Urothelium cell line (cell line): ENCODE data around the gene CDK18.
A peak's percentile ranks its signal among the peaks of the same experiment; 100 is the strongest.

ENCODE experiments used
- DNase-seq: peaks from one replicate; pipeline ENCODE4 v3.0.0; 2011; ENCODE audit warnings: low spot score, mixed read lengths
- FAIRE-seq: peaks from 2 replicates; lab custom pipeline; 2011; peaks lifted over from hg19 to GRCh38; lab: Jason Lieb, UNC

CDK18 gene

DNA sequence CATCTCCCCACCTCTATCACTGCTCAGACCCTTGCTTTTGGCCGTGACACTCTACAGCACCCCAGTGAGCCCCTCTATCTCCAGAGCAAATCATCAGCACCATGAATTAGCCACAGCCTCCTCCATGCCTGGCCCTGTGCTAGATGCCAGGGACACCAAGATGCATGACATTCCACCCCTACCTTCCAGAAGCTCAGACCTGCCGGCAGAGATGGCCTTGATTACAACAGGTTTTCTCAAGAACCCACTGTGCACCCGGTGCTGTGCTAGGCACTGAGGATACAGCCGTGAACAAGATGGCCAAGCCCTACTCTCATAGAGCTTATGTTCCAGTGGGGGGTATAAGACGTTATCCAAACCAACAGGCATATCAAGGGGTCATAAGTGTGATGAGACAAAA, 30.6 kb downstream of the CDK18 start:
- DNase-seq (no peak), FAIRE-seq (no peak)

DNA sequence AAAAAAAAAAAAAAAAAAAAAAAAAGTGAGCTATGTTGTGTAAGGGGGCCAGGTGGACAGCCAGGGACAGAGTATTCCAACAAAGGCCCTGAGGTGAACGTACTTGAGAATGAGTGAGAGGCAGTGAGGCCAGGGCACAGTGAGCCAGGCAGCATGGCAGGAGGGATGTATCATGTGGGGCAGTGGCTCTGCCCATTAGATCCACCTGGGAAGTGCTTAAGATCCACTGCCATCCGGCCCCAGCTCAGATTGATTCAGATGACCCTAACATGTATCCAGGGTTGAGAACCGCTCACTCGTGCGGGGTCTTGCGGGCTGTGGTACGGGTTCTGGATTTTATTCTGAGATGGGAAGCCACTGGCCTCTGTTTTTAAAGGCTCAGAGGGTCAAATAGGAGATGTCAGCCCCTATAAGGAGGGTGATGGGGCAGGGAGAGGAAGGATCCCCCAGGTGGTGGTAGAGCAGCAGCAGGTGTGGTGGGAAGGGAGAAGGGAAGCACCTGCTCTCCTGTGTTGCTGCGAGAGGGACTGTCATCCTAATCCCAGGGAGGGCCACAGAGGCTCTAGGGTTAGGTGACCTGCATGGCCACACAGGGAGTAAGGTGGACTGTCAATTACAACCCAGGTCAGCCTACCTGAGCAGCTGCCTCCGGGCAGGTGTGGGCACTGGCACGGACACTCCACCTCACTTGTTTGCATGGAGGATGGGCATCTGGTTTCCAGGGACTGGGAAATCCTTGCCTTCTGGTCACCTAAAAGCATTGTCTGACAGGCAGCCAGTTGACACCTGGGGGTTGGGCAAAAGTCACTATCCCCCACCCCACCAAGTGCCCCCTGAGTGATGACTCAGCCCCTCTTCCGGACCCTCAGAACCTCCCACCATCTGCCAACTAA, 31.6 kb downstream of the CDK18 start:
- FAIRE-seq (no peak), DNase-seq (no peak)

DNA sequence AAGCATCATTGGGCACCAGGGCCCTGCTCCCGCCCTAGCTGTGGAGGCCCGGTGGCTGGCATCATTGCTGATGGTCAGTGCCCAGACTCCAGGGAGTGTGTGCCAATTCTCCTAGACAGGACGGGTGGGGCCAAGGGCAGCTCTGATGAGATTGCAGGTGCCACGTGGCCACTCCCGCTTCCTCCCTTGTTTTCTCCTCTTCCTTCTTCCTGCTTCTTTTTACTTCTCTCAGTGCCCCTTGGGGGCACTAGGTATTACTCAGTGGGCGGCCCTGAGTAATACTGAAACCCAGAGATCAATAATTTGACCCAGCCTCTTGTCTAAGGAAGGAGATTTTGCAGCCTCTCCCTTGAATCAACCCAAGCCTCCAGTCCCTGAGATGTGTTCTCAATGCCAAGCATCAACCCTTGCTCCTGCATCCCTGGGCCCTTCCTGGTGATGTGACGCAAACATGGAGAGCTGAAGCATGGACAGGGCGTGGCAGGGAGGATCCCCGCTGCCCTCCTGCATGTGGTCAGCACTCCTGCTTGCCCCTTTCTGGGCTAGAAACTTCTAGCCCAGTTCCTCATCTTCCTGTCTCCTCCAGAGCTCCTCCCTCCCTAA, 32.4 kb downstream of the CDK18 start:
- DNase-seq (no peak), FAIRE-seq (no peak)

DNA sequence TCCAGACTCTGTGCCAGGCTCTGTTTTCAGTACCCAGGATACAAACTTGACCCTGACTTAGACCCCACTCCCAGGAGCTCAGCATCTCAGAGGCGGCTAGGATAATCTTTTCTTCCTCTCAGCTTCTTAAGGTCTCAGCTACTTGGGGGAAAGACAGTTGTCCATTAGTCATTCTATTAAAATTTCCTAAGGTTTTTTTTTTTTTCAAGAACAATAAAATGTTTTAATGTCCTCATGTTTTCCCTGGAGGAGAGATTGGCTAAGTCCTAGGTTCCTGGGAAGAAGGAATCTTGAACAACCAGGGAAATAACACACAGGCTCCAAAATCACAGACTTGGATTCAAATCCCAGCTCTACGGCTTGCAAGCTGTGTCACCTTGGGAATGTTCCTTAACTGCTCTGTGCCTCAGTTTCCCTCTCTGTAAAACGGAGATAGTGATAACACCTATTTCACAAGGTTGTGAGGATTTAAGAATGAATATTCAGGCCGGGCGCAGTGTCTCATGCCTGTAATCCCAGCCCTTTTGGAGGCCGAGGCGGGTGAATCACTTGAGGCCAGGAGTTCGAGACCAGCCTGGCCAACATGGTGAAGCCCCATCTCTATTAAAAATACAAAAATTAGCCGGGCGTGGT, 33.0 kb downstream of the CDK18 start:
- FAIRE-seq (no peak), DNase-seq (no peak)

DNA sequence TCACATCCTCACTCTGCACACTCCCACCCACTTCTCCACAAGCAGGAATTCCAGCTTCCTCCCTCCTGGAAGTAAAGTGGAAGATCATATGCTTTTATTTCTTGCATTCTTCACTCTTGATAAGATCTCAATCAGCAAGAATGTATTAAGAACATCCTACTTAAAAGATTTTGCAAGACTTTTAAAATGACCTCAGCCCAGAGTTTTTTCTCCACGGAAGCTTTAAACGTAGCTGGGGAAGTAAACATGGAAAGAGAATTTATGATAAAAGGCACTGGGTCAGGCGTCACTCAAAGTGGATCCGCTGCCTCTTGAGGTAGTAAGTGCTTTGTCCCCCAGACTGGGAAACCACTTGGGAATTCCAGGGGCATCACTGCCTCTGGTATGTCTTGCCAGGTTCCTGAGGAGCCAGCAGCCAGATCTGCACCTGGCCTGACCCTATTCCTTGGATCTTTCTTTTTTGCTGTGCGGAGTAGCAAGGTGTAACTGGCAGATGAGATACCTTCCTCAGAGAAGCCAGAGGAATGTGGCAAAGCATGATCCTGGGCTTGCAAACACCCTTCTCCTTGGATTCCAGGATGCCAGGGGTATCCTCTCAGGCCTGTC, 33.9 kb downstream of the CDK18 start:
- FAIRE-seq, result no peak

DNA sequence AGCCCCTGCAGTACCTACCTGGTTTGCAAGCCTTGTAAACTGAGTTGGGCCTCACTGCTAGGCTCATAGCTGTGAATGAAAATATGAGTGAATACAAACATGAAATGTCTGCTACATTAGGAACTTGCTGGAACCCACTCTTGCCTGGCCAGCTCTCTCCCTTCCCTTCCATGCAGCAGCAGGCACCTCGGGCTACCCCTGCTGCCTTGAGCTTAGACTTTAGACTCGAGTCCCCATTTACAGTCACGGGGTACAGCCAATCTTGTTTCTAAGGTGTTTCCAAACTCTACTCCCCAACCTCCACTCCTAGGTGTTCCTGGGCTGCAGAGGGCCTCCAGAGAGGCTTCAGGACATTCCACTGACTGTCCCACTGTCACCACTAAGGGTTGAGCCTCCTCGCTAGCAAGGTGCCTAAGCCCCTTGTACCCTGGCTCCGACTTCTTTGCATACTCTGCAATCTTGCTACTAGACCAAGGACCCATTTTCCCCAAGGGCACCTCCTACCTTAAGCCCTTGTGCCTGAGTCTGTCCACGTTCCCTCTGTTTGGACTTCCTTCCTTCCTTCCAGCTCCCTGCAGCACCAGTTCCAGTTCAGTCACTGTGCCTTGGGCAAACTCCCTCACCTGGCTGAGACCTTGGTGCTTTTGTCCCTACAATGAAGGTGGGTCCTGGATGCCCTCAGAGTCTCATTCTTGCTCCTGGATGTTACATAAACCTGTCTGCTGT, 36.9 kb downstream of the CDK18 start:
- no peak for DNase-seq
- FAIRE-seq, result no peak

More for the DNA sequence above, 33.9 kb downstream of the CDK18 start:
- no peak for DNase-seq

DNA sequence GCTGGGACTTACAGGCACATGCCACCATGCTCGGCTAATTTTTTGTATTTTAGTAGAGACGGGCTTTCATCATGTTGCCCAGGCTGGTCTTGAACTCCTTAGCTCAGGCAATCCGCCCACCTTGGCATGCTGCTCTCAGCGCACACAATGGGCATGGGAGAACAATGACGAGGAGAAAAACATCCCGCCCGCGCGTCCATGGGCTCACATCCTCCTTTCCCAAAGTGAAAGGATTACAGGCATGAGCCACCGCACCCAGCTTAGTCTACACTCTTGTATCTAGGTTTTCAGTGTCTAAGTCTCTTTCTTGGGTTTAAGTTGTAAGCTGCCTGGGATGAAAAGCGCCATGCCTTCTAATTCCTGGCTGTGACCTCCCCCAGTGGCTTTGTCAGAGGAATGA, 37.9 kb downstream of the CDK18 start:
- DNase-seq (no peak), FAIRE-seq (no peak)

DNA sequence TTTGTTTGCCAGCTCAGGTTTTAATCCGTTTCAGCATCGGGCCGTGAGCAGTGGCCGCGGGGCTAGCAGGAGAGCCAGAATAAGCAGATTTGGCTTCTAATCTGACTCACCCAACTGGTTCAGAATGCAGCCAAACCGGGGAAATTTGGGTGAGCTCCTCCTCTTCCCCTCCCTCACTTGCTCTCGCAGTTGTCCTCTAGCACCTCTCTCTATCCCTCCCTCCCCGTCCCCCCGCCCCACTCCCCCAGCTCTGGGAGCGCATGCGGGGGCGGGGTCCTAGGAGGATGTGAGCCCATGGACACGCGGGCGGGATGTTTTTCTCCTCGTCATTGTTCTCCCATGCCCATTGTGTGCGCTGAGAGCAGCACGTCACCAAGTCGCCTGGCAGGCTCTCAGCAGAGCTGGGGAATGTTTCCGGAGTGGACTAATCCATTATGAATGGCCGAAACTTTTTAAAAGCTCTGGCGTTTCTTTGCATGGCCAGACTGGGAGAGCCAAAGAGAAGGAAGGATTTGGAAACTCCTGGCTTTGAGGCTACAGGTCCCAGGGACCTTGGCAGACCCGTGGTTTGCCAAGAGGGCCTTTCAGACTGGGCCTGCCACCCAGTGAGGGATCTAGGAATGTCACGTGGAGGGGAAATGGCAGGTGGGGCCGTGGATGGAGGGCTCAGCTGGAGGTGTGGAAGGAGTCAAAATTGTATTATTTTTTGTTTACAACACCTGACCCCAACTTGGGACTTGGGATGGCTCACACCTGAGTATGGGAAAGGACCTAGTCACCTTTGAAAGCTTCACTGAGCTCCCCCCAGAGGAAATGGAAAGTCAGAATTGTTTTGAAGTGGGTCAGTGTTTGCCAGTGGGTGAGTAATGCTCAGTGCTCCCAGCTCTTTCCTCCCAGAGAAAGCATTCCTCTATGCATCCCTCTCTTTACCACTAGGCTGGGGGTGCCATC, 39.2 kb downstream of the CDK18 start:
- no peak for FAIRE-seq

DNA sequence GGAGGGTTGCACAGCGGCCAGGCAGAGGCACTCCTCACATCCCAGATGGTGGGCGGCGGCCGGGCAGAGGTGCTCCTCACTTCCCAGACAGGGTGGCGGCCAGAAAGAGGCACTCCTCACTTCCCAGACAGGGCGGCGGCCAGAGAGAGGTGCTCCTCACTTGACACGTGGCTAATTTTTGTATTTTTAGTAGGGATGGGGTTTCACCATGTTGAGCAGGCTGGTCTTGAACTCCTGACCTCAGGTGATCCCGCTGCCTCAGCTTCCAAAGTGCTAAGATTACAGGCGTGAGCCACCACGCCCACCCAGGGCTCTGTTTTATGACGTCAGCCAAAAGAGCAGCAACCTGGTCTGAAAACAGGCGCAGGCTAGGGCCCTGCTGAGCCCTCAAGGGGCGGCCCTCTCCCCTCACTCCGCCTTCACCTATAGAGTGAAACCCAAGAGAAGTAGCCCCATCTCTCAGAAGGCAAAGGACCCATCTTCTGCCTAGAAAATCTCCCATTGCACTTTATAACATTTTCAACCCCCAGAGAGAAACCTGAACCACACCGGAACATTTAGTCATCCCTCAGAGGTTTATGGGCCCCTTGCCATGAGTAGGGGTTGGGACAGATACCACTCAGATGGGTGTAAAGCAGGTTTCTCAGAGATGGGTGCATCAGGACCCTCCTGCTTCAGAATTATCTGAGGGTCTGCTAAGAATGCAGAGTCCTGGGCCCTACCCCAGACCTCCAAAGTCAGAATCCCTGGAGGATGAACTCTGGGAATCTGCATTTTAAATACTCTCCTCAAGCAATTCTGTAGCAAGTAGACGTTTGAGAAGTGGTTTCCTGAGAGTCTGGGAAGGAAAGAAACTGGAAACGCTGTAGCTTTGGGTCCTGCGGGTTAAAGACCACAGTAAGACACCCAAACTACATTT, 40.8 kb downstream of the CDK18 start:
- FAIRE-seq, result no peak
- no peak for DNase-seq

More for the DNA sequence above, 39.2 kb downstream of the CDK18 start:
- DNase-seq, result peak; percentile 81

DNA sequence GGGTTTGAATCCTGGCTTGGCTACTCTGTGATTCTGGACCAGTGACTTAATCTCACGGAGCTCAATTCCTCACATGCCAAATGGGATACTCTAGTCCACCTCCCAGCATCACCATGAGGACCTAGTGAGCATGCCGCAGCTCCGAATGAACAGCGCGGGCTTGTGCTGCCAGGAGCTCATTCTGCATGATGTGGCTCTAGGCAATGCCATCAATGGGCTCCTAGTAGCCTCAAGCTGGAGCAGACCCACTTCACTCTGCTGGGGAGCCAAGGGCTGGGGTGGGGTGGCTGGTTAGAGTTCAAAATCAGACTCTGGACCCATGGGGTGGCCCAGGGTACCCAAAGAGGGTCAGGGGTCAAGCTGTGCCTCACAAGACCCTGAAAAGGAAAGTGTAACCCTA, 41.5 kb downstream of the CDK18 start:
- FAIRE-seq, result no peak
- no peak for DNase-seq

DNA sequence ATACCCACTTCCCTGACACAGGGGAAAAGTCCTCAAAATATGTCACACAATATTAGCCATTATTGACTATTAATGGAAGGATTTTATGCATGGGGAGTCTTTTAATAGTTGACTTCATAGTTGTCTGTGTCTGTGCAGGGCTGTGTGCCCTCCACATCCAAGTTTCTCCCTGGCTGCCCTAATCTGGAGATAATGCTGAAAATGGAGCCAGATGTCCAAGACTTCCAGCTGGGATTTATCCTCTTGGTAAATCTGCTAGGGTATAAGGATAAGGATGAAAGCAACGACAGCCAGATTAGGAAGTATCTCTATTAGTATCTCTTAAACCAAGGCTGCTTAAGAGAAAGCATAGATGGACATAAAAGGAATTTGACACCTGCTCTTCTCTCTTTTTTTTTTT, 42.1 kb downstream of the CDK18 start:
- FAIRE-seq, result no peak
- DNase-seq, result no peak

DNA sequence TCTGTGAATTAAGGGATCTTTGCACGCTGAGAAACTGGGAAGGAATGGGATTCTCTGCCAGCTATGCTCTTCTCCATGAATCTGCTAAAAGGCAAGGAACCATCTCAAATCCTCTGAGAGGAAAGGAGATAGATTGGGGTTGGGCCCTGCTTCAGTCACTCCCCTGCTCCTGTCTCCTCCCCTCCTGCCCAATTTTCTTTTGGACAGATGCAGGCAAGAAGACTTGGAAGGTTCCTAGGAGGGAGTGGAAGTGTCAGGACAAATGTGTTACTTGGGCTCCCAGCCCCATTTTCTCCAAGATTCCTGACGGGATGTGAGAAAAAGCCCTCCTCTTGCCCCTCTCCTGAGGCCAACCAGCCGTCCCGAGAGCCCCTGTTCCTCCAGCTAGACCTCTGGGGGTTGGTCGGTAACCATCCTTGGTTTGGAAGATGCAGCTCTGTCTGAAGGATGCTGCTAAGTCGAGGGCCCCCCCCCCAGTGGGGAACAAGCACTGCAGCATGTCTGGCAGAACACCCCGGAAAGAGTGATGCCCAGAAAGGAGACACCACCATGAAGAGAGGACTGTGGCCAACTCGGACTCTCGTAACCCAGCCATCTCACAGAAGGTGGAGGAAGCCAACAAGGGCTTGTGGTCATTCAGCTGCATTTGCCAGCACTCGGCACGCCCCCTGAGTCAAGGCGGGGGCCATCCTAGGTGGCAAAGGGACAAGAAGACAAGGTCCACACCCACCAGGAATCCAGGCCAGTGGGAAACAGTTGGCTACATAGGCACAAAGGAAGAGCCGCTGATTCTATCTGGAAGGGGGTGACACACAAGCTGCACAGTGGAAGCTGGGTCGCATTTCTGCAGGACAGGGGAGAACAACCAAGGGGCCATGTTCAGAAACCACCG, 43.7 kb downstream of the CDK18 start:
- FAIRE-seq (no peak), DNase-seq (no peak)

DNA sequence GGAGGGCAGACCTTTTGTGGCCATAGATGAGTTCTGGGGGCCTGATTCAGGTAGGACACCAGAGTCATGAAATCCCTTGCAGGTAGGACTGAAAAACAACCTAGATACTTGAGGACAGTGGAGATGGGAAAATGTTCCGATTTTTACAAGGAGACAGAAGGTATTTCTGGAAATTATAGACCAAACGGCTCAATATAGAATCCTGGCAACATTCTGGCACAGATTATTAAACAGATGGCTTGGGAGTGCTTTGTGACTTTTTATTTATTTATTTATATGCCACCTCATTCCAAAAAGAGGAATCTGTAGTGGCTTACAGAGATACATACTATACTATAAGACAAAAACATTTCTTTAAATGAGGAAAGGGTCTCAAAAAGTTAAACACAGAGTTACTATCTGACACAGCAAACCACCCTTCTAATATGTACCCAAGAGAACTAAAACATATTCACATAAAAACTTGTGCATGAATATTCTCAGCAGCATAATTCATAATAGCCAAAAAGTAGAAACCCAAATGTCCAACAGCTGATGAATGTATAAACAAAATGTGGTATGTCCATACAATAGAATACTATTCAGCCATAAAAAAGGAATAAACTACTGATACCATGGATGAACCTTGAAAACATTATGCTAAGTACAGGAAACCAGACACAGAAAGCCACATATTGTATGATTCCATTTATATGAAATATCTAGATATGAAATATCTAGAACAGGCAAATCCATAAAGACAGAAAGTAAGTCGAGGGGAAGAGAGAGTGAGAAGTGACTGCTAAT, 49.8 kb downstream of the CDK18 start:
- FAIRE-seq (no peak), DNase-seq (no peak)

DNA sequence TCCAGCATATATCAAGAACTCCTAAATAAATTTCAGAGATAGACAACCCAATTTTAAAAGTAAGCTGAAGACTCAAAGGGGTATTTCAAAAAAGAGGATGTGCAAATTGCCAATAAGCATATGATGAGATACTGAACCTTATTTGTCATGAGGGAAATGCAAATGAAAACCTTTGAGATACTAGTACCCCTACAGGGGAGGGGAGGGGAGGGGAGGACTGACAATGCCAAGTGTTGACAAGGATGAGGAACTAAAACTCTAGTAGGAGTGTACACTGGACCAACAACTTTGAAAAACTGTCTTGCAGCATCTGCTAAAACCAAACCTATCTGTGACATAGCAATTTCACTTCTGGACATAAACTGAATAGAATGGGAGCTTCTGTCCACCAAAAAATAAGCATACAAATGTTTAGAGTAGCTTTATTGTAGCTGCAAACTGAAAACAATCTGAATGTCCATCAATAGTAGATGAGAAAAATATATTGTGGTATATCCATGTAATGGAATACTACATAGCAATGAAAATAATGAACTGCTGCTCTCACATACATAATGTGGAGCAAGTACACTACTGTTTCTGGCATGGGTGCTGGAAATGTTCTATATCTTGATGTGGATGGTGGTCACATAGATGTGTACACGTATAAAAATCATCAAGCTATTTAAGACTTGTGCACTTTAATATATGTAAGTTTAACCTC, 57.2 kb downstream of the CDK18 start:
- DNase-seq (no peak), FAIRE-seq (no peak)

DNA sequence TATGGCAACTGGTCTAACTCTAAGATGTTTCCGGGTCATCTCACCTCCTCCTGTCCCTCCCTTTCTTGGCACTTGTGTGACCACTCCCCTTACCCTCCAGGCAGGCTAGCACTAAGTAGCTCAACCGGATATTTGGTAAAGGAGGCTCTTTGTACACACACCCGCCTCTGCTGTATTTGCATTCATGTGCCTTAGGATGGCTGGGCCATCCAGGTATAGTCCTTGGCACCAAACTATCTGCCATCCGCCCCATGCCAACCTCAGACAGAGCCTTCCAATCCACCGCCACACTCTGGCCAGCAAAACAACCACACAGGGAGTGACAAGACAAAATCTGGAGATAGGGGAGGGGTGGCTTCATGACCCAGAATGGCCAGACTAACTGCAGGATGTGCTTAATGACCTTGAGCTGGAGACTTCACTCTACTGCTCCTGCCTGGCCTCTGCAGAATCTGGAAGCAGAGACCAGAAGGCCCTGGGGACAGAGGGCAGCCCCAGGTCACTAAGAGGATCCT, 59.5 kb downstream of the CDK18 start:
- FAIRE-seq (no peak), DNase-seq (no peak)

DNA sequence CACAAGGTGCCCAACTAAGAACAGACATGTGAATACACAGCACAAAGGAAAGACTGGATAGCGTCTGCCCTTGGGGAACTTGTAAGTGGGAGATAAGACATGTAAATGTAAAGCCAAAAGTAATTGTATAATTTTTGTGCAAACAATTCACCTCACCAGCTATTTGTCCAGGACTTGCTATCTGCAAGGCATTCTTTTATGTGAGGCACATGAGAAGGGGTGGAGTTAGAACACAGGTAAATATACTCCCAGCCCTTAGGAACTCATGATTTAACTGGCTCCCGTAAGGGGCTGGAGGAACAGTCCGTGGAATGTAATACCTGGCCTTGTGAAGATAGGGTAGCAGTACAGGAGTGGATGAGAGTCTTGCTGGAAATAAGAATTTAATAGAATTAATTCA, 61.3 kb downstream of the CDK18 start:
- FAIRE-seq (no peak), DNase-seq (no peak)
